ENCODE measurements around the gene NPC1L1. TPM values are rescaled to one million over a fixed set of nuclear protein-coding genes. Genes with fewer than 3 reads are reported as not detected.

Gene NPC1L1
- polyA plus RNA-seq, 1 donor (not counting 4 experiments of a cell fraction or from before 2014, with no cell fraction given), result 0.01 TPM

DNA sequence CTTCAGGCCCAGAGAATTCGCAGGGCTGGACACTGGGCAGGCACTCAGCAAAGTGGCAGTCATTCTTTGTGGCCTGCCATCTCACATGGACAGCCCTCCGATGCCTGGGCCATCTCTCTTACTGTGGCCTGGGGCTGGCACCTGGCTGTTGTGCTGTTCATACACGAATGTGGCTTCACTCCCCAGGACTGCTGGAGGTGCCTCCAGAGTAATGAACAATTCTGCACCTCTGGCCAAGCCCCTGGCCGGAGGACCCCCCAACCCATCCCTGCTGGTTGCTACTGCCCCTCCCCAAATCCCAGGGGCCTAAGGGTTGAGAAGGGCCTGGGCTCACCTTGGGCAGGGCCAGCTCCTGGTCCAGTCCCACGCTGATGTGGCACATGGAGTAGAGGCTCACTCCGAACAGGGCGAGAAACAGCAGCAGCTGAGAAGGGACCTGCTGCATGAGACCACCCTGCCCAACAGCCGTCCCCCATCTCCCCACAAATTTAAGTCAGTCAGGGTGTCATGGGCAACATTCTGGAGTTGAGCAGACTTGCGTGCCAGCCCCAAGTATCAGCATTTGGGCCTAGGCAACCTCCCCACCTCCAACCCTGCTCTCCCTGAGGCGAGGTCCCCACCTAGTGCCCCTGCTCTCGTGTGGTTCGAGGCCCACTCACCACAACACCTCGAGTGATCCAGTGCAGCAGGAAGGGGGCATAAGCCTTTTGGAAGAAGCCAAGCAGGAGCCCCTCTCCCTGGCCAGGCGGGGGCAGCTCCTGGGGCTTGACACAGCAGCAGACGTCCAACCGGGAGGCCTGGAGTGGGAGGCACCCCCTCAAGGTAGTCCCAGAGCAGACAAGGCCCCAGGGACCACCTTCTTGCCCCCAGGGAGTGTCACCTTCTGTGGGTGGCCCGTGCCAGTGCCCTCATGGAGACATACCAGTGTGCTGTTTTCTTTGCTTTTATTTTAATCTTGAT, 9.4 kb downstream of the NPC1L1 start:
- no peaks in the 10 kb centered on the region for H3K9me3 ChIP-seq (ENCODE audit: control insufficient read depth, low read depth, low read length)
- no peaks in the 10 kb centered on the region for H3K79me2 ChIP-seq (ENCODE audit: control insufficient read depth, insufficient read depth, low read length)
- no peaks in the 10 kb centered on the region for H3K36me3 ChIP-seq (ENCODE audit: control insufficient read depth in 2 of 2, extremely low read depth in 1 of 2, insufficient read depth in 2 of 2, low read length in 2 of 2)
- H2AFZ ChIP-seq (ENCODE audit: control insufficient read depth, low read length), result no peak overlapping the region
- no peak overlapping the region for H3K9ac ChIP-seq (ENCODE audit: control insufficient read depth, extremely low read depth, insufficient read depth, low read length)
- no peak for TF ChIP-seq EZH2 (IDR thresholded peaks at IDR 0.05; ENCODE audit: low read length)
- TF ChIP-seq, protein P1, sequence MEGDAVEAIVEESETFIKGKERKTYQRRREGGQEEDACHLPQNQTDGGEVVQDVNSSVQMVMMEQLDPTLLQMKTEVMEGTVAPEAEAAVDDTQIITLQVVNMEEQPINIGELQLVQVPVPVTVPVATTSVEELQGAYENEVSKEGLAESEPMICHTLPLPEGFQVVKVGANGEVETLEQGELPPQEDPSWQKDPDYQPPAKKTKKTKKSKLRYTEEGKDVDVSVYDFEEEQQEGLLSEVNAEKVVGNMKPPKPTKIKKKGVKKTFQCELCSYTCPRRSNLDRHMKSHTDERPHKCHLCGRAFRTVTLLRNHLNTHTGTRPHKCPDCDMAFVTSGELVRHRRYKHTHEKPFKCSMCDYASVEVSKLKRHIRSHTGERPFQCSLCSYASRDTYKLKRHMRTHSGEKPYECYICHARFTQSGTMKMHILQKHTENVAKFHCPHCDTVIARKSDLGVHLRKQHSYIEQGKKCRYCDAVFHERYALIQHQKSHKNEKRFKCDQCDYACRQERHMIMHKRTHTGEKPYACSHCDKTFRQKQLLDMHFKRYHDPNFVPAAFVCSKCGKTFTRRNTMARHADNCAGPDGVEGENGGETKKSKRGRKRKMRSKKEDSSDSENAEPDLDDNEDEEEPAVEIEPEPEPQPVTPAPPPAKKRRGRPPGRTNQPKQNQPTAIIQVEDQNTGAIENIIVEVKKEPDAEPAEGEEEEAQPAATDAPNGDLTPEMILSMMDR (optimal IDR thresholded peaks at IDR 0.05 in 1 of 3, IDR thresholded peaks at IDR 0.05 in 1 of 3, conservative IDR thresholded peaks at IDR 0.05 in 1 of 3; ENCODE audit: extremely low read depth in 1 of 3, insufficient read depth in 2 of 3, low read length in 3 of 3), result no peak
- H3K4me3 ChIP-seq (ENCODE audit: control insufficient read depth in 2 of 3, extremely low read depth in 1 of 3, insufficient read depth in 2 of 3, low read depth in 1 of 3, low read length in 3 of 3), result no peak overlapping the region
- dilution Hi-C loops (cut with MboI; ENCODE audit: extremely low pct_ligation_motif_present, low sequenced_read_pairs), result no loop called here
- DNase-seq (ENCODE audit: low read depth, low spot score) (no peak), FAIRE-seq (no peak)
- H4K20me1 ChIP-seq (ENCODE audit: control insufficient read depth, extremely low read depth, insufficient read depth, low read length), result no peaks in the 10 kb centered on the region
- no peak overlapping the region for H3K4me2 ChIP-seq (ENCODE audit: control insufficient read depth, extremely low read depth, insufficient read depth, low read depth, low read length)
- H3K27ac ChIP-seq (ENCODE audit: control insufficient read depth, insufficient read depth, low read length), result no peak overlapping the region
- no peaks in the 10 kb centered on the region for H3K4me1 ChIP-seq (ENCODE audit: control insufficient read depth, extremely low read depth, insufficient read depth, low read length)
- H3K27me3 ChIP-seq (ENCODE audit: control insufficient read depth, extremely low read depth, insufficient read depth, low read length), result no peaks in the 10 kb centered on the region
- no peaks in the 10 kb centered on the region for H3K9me1 ChIP-seq (ENCODE audit: control insufficient read depth, extremely low read depth, insufficient read depth, low read length)

DNA sequence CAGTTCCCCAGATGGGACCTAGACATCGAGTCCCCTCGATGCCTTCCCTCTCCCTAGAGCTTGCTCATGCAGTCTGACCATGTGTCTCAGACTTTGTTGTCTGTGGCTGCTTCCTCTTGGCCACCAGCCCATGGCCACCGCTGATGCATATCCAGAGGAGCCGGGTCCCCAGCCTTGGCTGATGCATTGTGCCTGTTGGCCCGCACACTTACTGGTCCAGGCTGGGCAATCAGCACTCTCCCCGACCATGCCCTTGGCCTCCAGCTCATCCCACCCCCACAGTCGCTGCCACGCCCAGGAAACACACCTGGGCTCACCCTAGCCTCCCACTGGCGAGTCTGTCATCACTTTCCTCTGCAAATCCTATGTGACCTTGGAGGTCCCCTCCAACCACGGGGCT, 10.1 kb downstream of the NPC1L1 start:
- Histone ChIP-seq H3K36me3 (ENCODE audit: control insufficient read depth in 2 of 2, extremely low read depth in 1 of 2, insufficient read depth in 2 of 2, low read length in 2 of 2) (no peaks in the 10 kb centered on the region), H4K20me1 (ENCODE audit: control insufficient read depth, extremely low read depth, insufficient read depth, low read length) (no peaks in the 10 kb centered on the region), H3K4me3 (ENCODE audit: control insufficient read depth in 2 of 3, extremely low read depth in 1 of 3, insufficient read depth in 2 of 3, low read depth in 1 of 3, low read length in 3 of 3) (no peak overlapping the region), H3K27ac (ENCODE audit: control insufficient read depth, insufficient read depth, low read length) (no peak overlapping the region), H3K9ac (ENCODE audit: control insufficient read depth, extremely low read depth, insufficient read depth, low read length) (no peak overlapping the region), H2AFZ (ENCODE audit: control insufficient read depth, low read length) (no peak overlapping the region), H3K79me2 (ENCODE audit: control insufficient read depth, insufficient read depth, low read length) (no peaks in the 10 kb centered on the region), H3K27me3 (ENCODE audit: control insufficient read depth, extremely low read depth, insufficient read depth, low read length) (no peaks in the 10 kb centered on the region), H3K9me1 (ENCODE audit: control insufficient read depth, extremely low read depth, insufficient read depth, low read length) (no peaks in the 10 kb centered on the region), H3K9me3 (ENCODE audit: control insufficient read depth, low read depth, low read length) (no peaks in the 10 kb centered on the region), H3K4me1 (ENCODE audit: control insufficient read depth, extremely low read depth, insufficient read depth, low read length) (no peaks in the 10 kb centered on the region), H3K4me2 (ENCODE audit: control insufficient read depth, extremely low read depth, insufficient read depth, low read depth, low read length) (no peak overlapping the region)
- dilution Hi-C loops (cut with MboI; ENCODE audit: extremely low pct_ligation_motif_present, low sequenced_read_pairs), result no loop called here
- DNase-seq (ENCODE audit: low read depth, low spot score) (no peak), FAIRE-seq (no peak)
- no peak for TF ChIP-seq EZH2 (IDR thresholded peaks at IDR 0.05; ENCODE audit: low read length)
- TF ChIP-seq, protein P1 (optimal IDR thresholded peaks at IDR 0.05 in 1 of 3, IDR thresholded peaks at IDR 0.05 in 1 of 3, conservative IDR thresholded peaks at IDR 0.05 in 1 of 3; ENCODE audit: extremely low read depth in 1 of 3, insufficient read depth in 2 of 3, low read length in 3 of 3), result no peak

Measured in keratinocyte (primary cell).